Frontal cortex (tissue), 4 donors: ENCODE measurements around the gene RSAD1. TPM values are rescaled to one million over a fixed set of nuclear protein-coding genes. Genes with fewer than 3 reads are reported as not detected.

ENCODE experiments used
- DNase-seq, 2 donors: peaks; one replicate each; pipeline ENCODE4 v3.0.0; 2012; ENCODE audit warnings: low spot score in 2 of 2
- FAIRE-seq: peaks from 2 replicates; lab custom pipeline; 2012; peaks lifted over from hg19 to GRCh38; lab: Jason Lieb, UNC
- total RNA-seq: library from RNA; depleted of rRNA; stranded (reverse); fragments of >200 nt; gene quantifications from one replicate; pipeline ENCODE4 v1.2.3, GENCODE V29; 2014
- donor health status: control.
- donor health status: control.
- donor health status: control.

The RSAD1 gene
- total RNA-seq = 17.1 TPM

DNA sequence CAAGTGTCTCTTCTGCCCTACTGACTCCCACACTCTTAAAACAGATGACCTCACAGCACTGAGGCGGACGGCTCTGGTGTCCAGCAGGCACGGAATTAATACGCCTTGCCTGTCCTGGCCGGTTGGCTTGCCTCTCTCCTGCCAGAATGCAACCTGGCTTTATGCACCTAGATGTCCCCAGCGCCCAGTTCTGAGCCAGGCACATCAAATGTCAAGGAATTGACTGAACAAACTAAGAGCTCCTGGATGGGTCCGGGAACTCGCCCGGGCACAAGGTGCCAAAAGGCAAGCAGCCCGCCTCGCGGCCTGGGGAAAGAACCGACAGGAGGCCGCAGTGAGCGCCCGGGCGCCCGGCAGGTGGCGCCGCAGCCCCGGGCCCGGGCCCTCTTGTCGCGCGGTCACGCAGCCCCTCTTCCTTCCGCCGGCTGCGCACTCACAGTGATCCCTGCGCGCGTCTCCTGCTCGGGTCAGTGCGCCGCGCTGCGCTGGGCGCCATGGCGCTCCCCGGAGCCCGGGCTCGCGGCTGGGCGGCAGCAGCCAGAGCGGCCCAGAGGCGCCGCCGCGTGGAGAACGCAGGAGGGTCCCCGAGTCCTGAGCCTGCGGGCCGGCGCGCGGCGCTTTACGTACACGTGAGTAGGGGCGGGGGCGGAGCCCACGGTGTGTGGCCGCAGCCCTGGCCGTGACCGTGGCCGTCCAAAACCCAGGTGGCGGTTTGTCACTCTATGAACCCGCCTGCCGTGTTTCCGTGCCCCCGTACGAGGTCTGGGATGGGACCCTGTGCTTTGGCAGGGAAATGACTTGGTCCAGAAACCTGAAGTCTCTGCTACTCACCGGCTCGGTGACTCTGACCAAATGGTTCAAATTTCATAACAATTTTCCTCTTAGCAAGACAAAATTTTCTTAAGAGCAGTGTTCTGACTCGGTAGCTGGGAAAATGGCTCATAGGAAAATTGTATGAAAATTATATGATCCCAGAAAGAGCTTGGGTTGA lies at the start of gene RSAD1:
RSAD1 (plus strand) TSS at position 470 of the 991 bp plus-strand sequence; CDS start at position 495, 25 bp downstream.
- FAIRE-seq (no peak), DNase-seq (peak; percentile 85 to 86)

DNA sequence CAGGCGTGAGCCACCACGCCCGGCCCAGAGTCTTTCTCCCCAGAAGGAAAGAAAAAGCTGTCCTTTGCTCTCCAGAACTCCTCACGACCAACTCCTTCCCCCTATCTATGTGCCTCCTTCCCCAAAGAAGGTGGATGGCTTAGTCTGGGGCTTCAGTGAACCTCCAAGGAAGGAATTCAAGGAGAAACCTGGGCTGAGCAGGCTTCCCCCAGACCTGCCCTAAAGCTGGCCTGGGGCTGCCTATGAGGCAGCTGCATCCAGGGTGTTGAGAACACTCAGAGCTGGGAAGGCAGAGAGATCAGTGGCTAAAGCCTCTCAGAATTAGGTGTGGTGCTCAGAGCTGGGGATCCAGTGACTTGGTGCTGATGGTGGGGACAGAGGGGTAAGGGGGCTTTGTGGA lies 48.9 kb upstream of the RSAD1 start:
- FAIRE-seq = no peak
- DNase-seq = no peak

DNA sequence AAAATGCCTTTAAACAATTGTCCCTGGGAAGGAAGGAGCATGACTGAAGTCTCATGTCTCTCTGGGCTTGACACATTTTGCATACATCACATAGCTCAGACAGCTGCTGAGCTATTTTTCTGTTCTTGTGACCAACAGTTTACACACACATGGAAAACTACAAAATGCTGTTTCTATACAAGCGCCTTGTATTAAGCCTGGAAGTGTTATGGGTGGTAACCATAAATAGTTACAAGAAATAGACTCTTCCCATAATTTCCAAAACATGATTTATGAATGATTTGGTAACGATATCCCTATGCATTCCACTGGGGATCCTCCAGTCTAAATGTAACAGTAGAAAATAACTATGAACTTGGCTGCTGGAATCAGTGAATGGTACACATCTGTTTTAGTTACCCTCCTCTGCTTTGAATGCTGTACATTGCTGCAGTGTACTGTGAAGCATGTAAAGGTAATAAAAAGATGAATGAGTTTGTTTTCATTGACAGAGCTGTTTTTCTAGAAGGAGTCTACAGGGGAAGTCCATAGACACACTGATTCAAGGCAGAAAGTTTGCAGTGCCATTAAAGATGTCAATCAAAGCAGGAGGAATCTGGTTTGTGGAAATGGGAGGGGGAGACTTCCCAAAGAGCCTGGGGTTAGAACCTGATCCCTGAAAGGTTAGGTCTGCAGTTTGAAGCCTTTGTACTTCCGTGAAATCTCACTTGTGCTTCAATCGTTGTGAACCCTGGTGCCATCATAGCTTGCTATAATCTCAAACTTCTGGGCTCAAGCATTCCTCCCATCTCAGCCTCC lies 47.6 kb upstream of the RSAD1 start:
- DNase-seq = no peak
- FAIRE-seq = no peak

DNA sequence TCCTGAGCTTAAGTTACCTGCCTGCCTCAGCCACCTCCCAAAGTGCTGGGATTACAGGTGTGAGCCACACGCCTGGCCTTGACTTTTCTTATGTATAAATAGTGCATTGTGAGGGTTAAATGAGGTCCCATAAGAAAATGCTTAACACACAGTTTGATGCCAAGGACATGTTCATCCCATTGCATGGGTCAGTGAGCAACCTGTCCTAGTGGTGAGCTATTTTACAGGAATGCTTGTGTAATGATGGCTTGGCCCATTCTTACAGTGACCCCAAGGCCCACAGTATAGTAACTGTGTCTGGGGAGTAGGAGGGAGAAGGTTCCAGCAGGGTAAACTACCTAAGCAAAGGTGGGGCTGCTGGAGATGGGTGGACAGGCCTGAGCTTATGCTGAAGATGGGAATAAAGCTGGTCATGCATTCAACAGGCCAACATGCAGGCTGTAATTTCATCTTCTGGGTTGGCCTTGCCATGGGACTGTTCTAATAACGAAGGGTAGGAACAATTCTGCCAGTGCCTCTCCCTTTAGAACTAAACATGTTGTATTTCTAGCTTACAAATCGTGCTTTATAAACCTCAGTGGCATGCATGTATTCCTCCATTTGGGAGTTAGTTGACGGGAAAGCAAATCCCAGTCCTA lies 46.4 kb upstream of the RSAD1 start:
- FAIRE-seq (no peak), DNase-seq (no peak)

DNA sequence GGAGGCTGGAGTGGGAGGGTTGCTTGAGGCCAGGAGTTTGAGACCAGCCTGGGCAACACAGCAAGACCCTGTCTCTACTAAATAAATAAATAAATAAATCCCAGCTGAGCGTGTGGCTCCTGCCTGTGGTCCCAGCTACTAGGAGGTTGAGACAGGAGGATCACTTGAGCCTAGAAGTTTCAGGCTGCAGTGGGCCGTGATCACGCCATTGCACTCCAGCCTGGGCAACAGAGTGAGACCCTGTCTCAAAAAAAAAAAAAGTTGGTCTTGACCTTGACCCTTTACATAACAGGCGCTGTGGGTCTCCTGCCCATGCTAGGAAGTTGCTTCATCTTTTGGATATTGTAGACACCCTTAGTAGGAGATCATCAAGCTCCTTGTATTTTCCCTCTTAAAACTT lies 41.3 kb upstream of the RSAD1 start:
- no peak for FAIRE-seq
- DNase-seq = no peak

DNA sequence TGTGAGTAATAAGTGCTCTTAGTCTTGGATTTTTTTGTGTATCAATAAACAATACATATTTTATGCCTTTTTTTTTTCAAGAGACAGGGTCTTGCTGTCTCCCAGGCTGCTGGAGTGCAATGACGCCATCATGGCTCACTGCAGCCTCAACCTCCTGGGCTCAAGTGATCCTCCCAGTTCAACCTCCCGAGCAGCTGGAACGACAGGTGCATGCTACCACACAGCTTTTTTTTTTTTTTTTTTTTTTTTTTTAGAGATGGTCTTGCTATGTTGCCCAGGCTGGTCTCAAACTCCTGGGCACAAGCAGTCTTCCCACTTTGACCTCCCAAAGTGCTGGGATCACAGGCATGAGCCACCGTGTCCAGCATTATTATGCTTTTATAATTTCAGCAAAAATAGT lies 39.7 kb upstream of the RSAD1 start:
- no peak for DNase-seq

DNA sequence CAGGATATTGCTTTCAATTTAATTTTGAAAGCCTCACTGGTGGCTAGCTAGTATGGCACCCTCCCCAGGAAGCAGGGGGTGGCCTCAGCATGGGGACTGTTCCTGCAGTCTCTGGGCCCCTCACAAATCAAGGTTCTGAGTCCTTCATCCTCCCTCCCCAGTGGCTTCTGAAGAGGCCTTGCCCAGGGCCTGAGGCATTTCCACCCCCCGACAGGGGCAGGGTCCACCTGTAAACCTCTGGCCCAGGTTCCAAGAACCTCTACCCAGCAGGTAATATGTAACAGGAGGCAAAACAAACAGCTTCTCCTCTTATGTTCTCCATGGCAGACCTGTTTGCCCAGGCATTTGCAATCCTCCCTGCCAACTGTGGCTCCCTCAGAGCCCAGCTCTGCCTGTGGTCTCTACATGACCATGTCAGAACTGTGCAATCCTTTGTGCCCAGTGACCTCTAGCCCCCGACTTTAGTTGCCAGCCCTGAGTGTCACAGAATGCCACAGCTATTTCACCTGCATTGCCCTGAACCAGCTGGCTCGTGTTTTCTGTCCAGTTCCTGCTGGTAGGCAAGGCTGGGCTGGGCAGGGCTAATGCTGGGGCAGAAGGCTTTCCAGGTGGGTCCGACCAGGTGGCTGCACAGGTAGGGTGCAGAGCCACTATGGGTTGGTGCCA lies 38.4 kb upstream of the RSAD1 start:
- FAIRE-seq (no peak), DNase-seq (no peak)

More for the DNA sequence above, 39.7 kb upstream of the RSAD1 start:
- FAIRE-seq = no peak

DNA sequence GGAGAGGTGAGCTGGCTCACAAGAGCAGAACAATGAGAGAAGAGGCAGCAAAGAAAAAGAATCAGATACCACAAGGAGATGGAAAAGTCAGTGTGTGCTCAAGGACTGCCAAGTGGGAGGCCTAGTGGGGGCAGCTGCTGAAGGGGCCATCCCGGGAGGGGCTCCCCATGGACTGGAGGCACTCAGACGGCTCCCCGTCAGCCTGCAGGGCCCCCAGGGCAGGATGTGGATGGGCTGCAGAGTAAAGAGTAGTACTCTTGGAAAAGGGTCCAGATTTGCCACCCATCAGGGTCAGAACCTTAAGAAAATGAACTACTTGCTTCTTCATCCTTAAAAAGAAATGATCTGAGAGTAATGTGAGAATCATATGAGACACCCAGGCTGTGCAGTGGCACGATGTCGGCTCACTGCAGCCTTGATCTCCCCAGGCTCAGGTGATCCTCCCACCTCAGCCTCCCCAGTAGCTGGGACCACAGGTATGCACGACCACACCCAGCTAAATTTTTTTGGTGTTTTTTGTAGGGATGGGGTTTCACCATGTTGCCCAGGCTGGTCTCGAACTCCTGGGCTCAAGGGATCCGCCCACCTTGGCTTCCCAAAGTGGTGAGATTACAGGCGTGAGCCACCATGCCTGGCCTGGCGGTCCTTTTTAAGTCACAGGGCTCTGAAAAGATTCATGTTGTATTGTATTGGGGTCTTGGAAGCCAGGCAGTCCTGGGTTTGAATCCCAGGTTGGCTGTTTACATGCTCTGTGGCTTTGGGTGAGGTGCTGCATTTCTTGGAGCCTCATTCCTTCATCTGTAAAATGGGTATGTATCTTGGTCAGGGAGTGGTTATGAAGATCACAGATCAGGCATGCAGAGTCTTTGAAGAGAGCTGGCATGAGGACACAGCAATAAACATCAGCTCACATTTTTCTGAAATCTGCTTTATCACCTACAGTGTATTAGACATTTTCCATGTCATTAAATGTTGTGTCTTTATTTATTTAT lies 37.5 kb upstream of the RSAD1 start:
- DNase-seq = no peak
- no peak for FAIRE-seq

DNA sequence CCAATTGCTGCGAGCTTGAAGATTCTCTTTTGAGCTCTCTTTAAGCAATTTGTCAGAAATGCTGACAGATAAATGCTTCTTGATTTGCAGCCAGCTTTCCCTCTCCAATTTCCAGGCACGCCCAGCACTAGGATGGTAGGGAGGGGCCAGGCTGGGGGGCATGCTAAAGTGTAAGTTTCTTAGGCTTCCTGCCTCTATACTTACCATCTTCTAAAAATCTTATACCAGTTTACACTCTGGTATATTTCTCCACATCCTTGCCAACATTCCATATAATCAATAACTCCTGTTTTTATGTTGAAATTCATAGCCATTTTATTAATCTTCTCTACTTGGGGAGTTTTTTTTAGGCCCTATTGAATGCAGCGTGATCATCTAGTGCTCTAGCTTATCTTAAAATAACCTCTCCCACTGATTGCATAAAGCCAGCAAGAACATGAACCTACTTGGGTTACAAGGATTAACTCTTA lies 35.1 kb upstream of the RSAD1 start:
- no peak for FAIRE-seq

DNA sequence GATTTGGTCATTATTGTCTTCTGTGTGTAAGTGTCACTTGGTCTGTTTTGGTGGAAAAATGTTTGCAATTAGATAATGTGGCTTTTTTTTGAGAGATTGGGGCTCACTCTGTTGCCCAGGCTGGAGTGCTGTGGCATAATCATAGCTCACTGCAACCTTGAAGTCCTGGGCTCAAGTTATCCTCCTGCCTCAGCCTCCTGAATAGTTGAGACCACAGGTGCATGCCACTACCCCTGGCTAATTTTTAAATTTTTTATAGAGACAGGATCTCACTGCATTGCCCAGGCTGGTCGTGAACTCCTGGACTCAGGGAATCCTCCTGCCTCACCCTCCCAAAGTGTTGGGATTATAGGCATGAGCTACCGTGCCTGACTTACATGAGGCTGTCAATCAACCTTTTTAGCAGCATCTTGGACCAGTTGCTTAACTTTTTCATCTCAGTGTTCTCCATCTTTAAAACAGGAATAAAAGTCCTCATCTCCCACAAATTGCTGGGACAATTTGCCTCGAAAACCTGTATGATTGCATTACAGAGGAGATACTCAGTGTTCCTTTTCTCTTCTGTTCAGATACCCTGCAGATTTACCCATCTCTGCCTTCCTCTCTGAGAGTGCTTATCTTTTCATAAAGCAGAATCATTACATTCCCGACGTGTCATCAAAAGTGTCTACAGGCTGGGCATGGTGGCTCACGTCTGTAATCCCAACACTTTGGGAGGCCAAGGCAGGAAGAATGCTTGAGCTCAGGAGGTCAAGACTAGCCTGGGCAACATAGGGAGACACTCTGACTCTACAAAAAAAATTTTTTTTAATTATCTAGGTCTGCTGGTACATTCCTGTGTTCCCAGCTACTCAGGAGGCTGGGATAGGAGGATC lies 33.6 kb upstream of the RSAD1 start:
- FAIRE-seq (no peak), DNase-seq (no peak)

More for the DNA sequence above, 35.1 kb upstream of the RSAD1 start:
- DNase-seq = no peak

DNA sequence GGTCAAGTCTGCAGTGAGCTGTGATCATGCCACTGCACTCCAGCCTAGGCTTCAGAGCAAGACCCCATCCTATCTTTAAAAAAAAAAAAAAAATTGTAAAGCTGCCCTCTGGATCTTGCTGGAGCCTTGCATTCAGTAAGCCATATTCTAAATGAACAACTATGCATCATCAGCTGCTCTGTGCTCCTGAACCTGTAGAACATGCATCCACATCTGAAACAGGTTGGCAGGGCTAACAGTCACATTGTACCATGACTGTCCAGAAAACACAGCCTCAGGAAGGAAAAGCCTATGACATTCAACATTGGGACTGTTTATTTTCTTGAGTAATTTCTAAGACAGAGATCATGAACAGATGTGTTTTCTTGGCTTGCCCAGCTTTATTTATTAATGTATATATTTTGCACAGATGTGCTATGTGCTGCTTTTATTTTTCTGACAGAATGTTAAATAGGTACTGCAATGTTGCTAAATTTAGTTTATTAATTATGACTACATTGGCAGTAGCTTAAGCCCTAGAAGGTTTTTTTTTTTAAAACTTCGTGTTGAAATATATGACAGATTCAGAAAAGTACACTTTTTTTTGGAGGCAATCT lies 32.8 kb upstream of the RSAD1 start:
- FAIRE-seq (no peak), DNase-seq (no peak)

DNA sequence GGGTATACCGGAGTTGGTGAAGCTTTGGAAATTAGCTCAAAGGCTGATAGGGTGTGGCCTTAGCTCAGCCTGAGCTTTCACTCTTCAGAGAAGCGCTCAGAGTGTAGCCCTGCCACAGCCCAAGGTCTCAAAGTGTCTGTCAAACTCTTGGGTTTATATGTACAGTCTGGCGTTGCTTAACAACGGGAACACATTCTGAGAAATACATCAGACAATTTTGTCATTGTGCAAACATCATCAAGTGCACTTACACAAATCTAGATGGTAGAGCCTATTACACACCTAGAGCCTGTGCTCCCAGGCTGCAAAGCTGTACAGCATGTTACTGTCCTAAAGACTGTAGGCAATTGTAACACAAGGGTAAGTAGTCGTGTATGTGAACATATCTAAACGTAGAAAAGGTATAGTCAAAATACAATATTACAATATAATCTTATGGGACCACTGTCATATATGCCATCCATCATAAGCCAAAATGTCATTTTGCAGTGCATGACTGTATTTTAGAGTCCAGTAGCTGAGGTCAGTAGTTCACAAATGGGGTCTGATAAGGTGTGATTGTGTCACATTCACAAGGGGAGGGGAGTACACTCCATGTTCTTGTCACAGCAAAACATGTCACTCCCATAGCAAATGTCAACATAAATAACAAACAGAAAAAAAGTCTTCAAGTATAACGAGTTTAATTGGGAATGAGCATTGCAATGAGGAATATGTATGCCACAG lies 30.6 kb upstream of the RSAD1 start:
- DNase-seq = no peak
- no peak for FAIRE-seq

DNA sequence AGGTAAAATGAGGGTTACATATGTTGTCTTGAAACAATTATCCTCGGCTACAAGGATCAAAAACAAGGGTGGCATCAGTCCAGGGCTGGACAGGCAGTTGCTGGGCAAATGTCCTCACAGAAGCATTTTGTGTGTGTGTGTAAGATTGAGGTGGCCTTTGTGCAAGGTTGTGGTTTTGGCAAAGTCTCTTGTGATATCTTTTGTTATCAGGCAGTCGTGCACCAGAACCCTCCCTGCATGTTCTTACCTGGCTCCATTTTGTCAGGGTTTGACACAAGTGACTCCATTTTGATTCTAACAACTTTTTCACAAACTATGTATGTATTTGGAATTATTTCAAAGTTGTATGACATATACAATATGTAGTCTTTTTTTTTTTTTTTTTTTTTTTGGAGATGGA lies 30.0 kb upstream of the RSAD1 start:
- DNase-seq (no peak), FAIRE-seq (no peak)

DNA sequence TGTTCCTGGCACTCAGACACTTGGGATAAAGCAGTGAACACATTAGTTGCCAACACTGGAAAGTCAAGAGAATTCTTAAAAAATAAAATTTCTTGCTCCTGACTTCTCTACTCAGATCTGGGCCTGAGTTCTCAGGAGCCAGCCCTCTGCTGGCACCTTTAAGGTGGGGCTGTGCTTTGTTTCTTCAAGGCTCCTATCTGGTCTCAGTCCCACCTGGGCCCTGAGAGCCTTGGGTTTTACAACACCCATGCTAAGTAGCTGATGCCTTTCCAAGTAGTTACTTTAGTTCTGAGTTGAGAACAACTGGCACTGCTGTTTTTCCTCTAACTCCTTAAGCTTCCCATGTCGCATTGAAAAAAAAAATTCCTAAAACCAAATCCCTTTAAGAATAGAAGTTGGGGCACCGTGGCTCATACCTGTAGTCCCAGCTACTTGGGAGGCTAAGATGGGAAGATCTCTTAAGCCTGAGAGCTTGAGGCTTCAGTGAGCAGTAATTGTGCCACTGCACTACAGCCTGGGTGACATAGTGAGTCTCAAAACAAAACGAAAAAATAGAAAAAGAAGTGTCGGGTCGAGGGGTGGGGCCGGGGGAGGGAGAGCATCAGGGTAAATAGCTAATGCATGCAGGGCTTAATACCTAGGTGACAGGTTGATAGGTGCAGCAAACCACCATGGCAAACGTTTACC lies 26.6 kb upstream of the RSAD1 start:
- no peak for FAIRE-seq

DNA sequence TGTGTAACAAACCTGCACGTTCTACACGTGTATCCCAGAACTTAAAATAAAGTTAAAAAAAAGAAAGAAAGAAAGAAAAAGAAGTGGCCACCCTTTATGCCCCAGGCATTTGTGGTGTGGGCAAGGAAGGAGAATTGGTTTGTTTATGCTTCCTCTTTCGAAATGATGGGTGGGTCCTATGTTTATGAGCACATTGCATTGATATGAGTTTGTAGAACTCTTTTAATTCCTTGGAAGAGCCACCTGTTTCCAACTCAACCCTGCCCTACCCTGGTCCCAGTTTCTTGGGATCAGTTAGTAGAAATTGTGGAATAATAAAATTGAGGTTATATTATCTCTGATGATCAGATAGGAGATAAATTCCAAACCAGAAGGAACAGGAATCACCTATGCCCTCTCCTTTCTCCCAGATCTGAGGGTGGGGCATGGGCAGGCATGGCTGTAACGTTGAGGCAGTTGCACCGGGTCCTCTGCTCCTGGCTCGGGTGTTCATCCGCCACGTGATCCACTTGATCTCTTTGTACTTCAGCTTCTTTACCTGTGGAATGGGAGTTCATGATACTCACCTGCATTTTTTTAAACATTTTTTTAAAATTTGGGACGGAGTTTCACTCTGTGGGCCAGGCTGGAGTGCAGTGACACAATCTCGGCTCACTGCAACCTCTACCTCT lies 25.9 kb upstream of the RSAD1 start:
- FAIRE-seq (no peak), DNase-seq (no peak)

More for the DNA sequence above, 26.6 kb upstream of the RSAD1 start:
- DNase-seq = no peak
